Endothelial cell of umbilical vein (primary cell): ENCODE results near the gene SERPIND1.

Experiments
- MYC ChIP-seq: IDR thresholded peaks from one replicate; pipeline ENCODE4 v1.6.1; 2011; ENCODE audit warnings: mild to moderate bottlenecking, low read depth, low read length
- POLR2A ChIP-seq: IDR thresholded peaks from 2 replicates; pipeline ENCODE4 v1.6.1; 2012; ENCODE audit warnings: low read depth, mild to moderate bottlenecking, control low read depth, low read length
- POLR2AphosphoS5 ChIP-seq: IDR thresholded peaks from 2 replicates; pipeline ENCODE4 v1.6.1; 2012; ENCODE audit warnings: low read depth, mild to moderate bottlenecking, control low read depth, low read length, moderate library complexity; ENCODE audit not compliant: insufficient read depth
- TF ChIP-seq, protein P1 (sequence below), 2 donors: IDR thresholded peaks; 1 replicate in 1 of 2; 2 replicates in 1 of 2; pipeline ENCODE4 v1.5.1; 2011; ENCODE audit warnings: low read length in 2 of 2, mild to moderate bottlenecking in 2 of 2, moderate library complexity in 2 of 2, control low read depth in 1 of 2, inconsistent platforms in 1 of 2, low read depth in 1 of 2; ENCODE audit not compliant: insufficient read depth in 1 of 2; ENCODE audit errors: extremely low read depth in 1 of 2

GRCh38 chr22:20729194-20729593, 44.7 kb upstream of the SERPIND1 start:
- no peak for TF ChIP-seq POLR2A
- TF ChIP-seq POLR2AphosphoS5, result no peak
- TF ChIP-seq, protein P1, sequence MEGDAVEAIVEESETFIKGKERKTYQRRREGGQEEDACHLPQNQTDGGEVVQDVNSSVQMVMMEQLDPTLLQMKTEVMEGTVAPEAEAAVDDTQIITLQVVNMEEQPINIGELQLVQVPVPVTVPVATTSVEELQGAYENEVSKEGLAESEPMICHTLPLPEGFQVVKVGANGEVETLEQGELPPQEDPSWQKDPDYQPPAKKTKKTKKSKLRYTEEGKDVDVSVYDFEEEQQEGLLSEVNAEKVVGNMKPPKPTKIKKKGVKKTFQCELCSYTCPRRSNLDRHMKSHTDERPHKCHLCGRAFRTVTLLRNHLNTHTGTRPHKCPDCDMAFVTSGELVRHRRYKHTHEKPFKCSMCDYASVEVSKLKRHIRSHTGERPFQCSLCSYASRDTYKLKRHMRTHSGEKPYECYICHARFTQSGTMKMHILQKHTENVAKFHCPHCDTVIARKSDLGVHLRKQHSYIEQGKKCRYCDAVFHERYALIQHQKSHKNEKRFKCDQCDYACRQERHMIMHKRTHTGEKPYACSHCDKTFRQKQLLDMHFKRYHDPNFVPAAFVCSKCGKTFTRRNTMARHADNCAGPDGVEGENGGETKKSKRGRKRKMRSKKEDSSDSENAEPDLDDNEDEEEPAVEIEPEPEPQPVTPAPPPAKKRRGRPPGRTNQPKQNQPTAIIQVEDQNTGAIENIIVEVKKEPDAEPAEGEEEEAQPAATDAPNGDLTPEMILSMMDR (IDR thresholded peaks at IDR 0.05; ENCODE audit: extremely low read depth in 1 of 2, insufficient read depth in 1 of 2, low read depth in 1 of 2, low read length in 2 of 2), result no peak
- no peak for TF ChIP-seq MYC
